Stimulated activated CD8-positive, alpha-beta memory T cell treated with anti-CD3 and anti-CD28 coated beads, Interleukin-12 subunit alpha, Interleukin-12 subunit beta, amount 100 ng/mL, for 24 hours (primary cell): ENCODE measurements around the gene PTCH1.

Source experiments
- DNase-seq: peaks from one replicate; pipeline ENCODE4 v3.0.0-alpha.2; 2020; ENCODE audit errors: extremely low read depth

Gene PTCH1

DNA sequence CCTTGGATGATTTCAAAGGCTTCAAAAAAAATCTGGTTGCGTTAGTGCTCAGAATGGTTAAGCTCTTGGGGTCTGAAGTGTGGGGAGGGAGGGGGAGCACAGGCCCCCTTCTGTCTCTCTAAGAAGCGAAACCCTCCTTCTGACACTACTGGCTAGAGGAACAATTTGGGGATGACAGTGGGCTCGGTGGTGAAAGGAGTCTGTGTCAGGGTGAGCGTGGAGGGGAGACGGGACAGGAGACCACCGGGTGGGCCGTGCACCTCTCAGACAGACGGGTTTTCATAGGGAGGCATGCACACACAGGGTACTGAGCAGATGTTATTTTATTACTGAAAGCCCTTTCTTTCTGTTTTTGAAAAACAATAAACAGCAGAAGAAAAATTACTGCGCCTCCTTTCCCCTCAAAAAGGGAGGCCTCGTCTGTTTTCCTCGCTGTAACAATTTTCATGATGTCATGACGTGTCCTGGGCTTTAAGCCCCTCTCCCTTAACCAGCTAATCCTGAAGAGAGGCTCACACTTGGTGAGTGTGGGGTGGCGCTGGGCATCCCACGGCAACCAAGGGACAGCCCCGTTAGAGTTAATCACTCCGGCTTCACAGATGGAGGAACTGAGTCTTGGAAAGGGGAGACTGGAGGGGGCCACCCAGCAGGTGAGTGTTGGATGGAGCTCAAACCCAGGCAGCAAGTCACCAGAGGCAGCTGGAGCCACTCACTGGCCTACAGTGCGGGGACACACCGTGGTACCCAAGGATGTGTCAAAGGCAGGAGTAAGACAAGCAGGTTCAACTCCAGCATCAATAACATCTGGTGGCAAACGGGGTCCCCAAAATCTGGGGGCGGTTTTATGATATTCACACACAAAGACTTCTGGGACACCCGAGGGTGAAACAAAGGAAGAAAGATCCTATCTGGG lies 53.4 kb downstream of the PTCH1 start:
- no peak for DNase-seq

- peak; percentile 43 for DNase-seq
Measured at GRCh38 chr9:95462249-95463147, 54.3 kb downstream of the PTCH1 start.

GRCh38 chr9:95461448-95462248 lies 55.1 kb downstream of the PTCH1 start:
- no peak for DNase-seq

DNA sequence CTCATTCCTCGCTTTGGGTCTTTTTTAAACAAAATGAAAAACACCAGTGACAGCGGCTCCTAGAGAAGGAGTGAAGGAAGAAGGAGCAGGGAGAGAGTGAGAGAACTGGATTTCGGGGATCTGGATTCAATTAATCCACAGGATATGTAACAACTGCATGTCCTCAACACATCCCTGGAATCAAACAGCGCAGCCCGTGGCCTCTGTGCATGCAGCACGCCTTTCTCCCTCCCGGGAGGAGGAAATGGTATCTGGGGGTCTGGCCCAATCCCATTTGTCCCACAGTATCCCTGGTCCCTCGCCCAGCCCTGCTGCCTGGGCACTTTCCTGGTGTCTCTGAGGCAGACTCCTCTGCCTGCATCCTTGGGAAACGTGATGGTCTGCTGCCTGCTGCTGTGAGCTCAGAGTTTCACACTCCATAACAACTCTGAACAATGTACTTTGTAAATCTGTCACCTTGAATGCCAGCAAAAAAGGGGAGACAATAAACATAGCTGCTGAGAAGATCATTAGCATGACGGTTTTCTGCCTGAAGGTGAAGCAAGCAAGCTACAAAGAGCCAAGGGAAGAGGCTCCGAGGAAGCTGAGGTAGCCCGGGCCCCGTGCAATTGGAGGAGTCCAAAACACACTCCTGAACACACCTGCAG lies 56.1 kb downstream of the PTCH1 start:
- DNase-seq: no peak

GRCh38 chr9:95459851-95460517 lies 56.8 kb downstream of the PTCH1 start:
- no peak for DNase-seq

GRCh38 chr9:95459178-95459577 lies 57.6 kb downstream of the PTCH1 start:
- DNase-seq: no peak

DNA sequence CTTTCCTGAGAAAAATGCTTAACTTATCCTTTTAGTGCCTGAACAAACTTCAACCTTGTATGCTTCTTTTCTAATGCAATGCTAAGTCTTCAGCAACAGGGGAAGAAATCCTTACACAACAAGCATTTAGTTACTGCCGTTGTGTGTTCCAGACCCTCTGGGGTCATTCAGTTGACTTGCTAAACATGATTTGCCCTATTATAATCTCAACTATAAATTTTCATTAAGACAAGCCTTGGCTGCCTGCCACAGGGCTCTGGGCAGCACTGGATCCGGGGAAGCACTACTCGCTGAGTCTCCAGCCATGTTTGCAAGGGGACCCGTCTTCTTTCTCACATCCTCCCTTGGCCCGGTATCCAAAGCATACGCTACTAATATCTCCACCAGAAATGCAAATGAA lies 58.1 kb downstream of the PTCH1 start:
- DNase-seq: no peak

DNA sequence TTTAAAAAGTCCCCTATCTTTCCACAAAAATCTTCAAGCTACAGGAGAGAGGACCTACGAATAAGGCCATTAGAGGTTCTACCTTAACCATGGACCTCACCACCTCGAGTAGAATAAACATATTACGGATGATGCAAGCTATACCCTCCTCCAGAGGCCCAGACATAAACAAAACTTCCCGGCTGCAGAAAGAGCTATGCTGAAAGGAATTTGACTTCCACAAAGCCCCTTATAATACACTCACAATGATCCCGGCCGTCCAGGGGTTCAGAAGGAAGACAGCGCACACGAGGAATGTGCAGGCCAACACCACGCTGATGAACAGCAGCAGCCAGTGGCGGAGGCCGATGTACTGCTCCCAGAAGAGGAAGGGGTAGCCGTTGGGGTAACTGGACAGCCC lies 59.0 kb downstream of the PTCH1 start:
- DNase-seq: no peak

DNA sequence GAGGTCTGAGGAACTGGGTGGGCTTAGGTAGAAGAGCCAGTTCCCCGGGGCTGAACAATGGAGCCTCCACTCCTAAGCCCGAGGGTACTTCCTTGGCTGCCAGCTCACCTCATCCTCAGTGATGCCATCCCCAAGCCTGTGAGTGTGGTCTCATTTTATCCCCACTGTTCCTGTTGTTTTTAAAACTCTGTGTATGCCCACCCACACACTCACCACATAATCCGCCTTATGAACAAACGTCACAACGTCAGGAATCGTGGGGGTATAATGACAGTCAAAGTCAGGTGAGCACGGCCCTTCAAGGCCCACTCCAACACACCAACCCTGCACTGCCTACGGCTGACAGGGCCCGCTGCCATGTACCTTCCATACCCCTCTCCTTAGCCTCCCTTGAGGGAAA lies 61.1 kb downstream of the PTCH1 start:
- no peak for DNase-seq

- no peak for DNase-seq
Measured at GRCh38 chr9:95452176-95452575, 64.6 kb downstream of the PTCH1 start.

- no peak for DNase-seq
Measured at GRCh38 chr9:95451065-95451426, 65.7 kb downstream of the PTCH1 start.

- no peak for DNase-seq
Measured at GRCh38 chr9:95450171-95451064, 66.4 kb downstream of the PTCH1 start.

DNA sequence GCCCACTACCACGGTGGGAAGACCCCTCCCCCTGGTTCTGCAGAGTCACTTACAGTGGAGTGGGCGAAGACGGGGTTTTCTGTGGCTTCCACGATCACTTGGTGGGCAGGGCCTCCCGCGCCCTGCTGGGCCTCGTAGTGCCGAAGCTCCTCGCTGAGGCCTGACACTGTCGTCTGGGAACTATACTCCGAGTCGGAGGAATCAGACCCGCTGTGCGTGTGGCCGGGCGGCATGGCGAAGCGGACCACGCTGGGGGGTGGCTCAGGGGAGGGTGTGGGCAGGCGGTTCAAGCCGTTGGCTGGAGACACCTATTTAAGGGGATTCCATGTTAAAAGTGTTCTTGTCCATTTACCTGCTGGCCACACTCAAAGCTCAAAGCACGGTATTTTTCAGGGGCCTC lies 67.8 kb downstream of the PTCH1 start:
- no peak for DNase-seq

DNA sequence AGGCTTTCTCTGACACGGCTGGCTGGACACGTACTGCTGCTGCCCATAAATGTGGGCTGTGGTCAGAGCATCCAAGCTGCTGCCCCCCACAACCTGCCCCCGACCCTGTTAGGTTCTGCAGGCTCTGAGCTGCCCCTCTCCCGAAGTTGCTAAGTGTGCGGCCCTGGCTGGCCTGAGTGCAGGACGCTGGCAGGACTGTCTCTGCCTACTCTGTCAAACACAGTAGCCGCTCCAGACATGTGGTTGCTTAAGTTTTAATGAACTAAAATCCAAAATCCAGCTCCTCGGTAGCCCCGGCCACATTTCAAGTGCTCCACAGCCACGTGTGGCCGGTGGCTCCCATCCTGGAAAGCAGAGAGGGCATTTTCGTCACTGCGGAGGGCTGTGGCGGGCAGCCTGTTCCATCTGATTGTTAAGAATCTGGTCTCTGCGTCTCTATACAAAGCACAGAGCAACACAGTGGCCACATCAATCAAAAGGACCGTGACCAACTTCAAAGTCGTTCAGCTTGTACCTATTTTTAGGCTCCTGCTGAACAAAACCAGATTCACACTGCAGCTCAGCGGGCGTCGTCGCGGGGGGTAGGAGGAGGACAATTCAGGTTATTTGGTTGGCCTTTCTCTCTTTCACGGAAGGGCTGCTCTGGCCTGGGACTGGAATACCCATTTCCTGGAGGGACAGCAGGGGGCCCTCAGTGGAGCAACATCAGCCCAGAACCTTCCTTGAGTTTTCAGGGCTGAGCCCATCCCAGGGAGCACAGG lies 68.9 kb downstream of the PTCH1 start:
- DNase-seq: no peak

GRCh38 chr9:95446984-95447383 lies 69.8 kb downstream of the PTCH1 start:
- no peak for DNase-seq

- DNase-seq: no peak
Measured at GRCh38 chr9:95446259-95446658, 70.5 kb downstream of the PTCH1 start.

GRCh38 chr9:95444160-95444559 lies 72.6 kb downstream of the PTCH1 start:
- no peak for DNase-seq

DNA sequence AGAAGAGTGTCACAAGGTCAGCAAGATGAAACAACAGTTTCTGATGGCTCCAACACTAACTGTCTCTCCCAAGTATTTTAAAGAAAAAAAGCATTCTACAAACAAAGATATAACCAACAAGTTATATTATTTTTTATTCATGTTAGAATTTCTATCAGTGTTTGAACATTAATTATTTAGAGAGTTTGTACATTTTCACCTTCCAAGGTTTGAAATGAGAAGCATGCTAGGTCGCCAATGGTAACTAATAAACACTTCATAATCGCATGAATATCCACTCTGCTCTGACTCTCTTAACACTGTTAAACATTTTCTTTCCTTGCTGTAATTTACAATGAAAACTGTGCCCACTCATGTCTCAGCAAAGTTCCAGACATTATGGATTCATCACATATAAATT lies 73.5 kb downstream of the PTCH1 start:
- DNase-seq: no peak

DNA sequence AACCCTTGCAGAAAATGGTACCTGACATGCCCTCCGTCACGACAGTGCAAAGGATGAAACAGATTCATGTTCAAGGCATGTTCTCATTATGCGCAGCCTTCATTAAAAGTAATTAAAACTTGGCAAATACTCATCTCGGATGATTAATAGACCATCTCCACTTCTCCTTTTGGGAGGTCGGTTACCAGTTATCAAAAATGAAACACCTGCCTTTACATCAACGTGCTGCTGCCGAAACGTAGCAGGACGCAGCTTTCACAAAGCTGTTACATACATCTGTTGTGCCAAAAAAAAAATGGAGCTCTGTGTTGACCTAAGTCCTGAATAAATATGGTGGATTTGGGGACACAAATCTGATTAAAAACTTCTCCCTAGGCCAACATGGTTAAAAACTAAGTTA lies 75.7 kb downstream of the PTCH1 start:
- no peak for DNase-seq
